Smooth muscle cell (in vitro differentiated cells): ENCODE results near the gene MTG1. TPM values are rescaled to one million over a fixed set of nuclear protein-coding genes. Genes with fewer than 3 reads are reported as not detected.

Source experiments
- DNase-seq: peaks from one replicate; lab custom pipeline; 2025; ENCODE audit not compliant: unreplicated experiment; lab: John Stamatoyannopoulos, UW
- H2AFZ ChIP-seq: fragments of 200-600 bp; sonication (generic); 2 replicates; pipeline ENCODE4 v1.6.0; 2016; ENCODE audit warnings: antibody characterized with exemption, low read depth, mild to moderate bottlenecking
- H3F3A ChIP-seq: fragments of 200-600 bp; sonication (generic); 2 replicates; pipeline ENCODE4 v1.6.0; 2017; ENCODE audit warnings: antibody characterized with exemption, low read depth
- H3K27ac ChIP-seq: fragments of 200-600 bp; sonication (generic); 2 replicates; pipeline ENCODE4 v1.5.1; 2016; ENCODE audit warnings: low read depth, mild to moderate bottlenecking
- H3K27me3 ChIP-seq: fragments of 200-600 bp; sonication (generic); 2 replicates; pipeline ENCODE4 v1.6.1; 2016; ENCODE audit warnings: low read depth, mild to moderate bottlenecking
- H3K36me3 ChIP-seq: fragments of 200-600 bp; sonication (generic); 2 replicates; pipeline ENCODE4 v1.5.1; 2016; ENCODE audit warnings: low read depth
- H3K4me1 ChIP-seq: fragments of 200-600 bp; sonication (generic); 2 replicates; pipeline ENCODE4 v1.5.1; 2016; ENCODE audit warnings: low read depth
- H3K4me2 ChIP-seq: fragments of 200-600 bp; sonication (generic); 2 replicates; pipeline ENCODE4 v1.6.0; 2016; ENCODE audit warnings: mild to moderate bottlenecking
- H3K4me3 ChIP-seq: fragments of 200-600 bp; sonication (generic); 2 replicates; pipeline ENCODE4 v1.5.1; 2016; ENCODE audit warnings: mild to moderate bottlenecking
- H3K79me2 ChIP-seq: fragments of 200-600 bp; sonication (generic); 2 replicates; pipeline ENCODE4 v1.6.0; 2016; ENCODE audit warnings: low read depth, mild to moderate bottlenecking
- H3K9ac ChIP-seq: fragments of 200-600 bp; sonication (generic); 2 replicates; pipeline ENCODE4 v1.6.0; 2016; ENCODE audit warnings: low read depth
- H3K9me3 ChIP-seq: fragments of 200-600 bp; sonication (generic); replicated peaks from 2 replicates; pipeline ENCODE4 v1.5.1; 2016; ENCODE audit warnings: low read depth
- H4K20me1 ChIP-seq: fragments of 200-600 bp; sonication (generic); 2 replicates; pipeline ENCODE4 v1.6.0; 2016; ENCODE audit warnings: low read depth
- WGBS: methylation state at CpG from one replicate; pipeline ENCODE4 v1.1.7; 2016; ENCODE audit warnings: low lambda C conversion rate; 5-methylcytosine and 5-hydroxymethylcytosine counted together
- polyA plus RNA-seq: library from polyadenylated mRNA; unstranded; fragments of >200 nt; fragmentation: Nextera tagmentation; extraction: Ambion mirVana; gene quantifications from 2 replicates; pipeline ENCODE4 v1.2.1, GENCODE V29; 2016
- total RNA-seq: library from RNA; depleted of rRNA; stranded (reverse); fragments of >200 nt; gene quantifications from 2 replicates; pipeline ENCODE4 v1.2.3, GENCODE V29; 2014
- TF ChIP-seq, protein P1 (sequence below): fragments of 200-600 bp; sonication (generic); IDR thresholded peaks from 2 replicates; pipeline ENCODE4 v1.5.1; 2017; ENCODE audit warnings: borderline replicate concordance, mild to moderate bottlenecking, antibody characterized with exemption; ENCODE audit not compliant: insufficient read depth, poor library complexity, severe bottlenecking

Gene MTG1
- total and polyA plus RNA-seq, 2 experiments from 2014 or later = 20.6 to 53.5 TPM

DNA sequence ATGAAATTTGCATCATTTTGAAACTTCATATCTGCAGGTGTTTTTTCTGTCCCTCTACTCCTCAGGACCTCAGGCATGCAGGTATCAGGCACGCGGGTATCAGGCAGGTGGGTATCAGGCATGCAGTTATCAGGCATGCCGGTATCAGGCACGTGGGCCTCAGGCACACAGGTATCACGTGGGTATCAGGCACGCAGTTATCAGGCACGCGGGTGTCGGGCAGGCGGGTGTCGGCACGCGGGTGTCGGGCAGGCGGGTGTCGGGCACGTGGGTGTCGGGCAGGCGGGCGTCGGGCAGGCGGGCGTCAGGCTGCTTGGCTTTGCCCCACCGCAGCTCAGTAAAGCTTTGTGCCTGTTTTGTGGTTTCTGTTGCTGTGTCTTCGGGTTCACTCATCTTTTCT is 21.8 kb downstream of the MTG1 start:
- Histone ChIP-seq H4K20me1 (peaks cover 12% of the 10 kb centered on the region), H3K27me3 (no peaks in the 10 kb centered on the region), H2AFZ (no peak overlapping the region), H3K9me3 (peaks cover 15% of the 10 kb centered on the region), H3F3A (no peaks in the 10 kb centered on the region), H3K4me1 (no peaks in the 10 kb centered on the region), H3K27ac (no peak overlapping the region), H3K9ac (no peak overlapping the region), H3K4me3 (no peak overlapping the region), H3K79me2 (peaks cover 21% of the 10 kb centered on the region), H3K4me2 (no peak overlapping the region), H3K36me3 (peaks cover 20% of the 10 kb centered on the region)
- no peak for DNase-seq
- WGBS = 96% methylated on average over 25 of the region's 25 CpGs
- TF ChIP-seq, protein P1, sequence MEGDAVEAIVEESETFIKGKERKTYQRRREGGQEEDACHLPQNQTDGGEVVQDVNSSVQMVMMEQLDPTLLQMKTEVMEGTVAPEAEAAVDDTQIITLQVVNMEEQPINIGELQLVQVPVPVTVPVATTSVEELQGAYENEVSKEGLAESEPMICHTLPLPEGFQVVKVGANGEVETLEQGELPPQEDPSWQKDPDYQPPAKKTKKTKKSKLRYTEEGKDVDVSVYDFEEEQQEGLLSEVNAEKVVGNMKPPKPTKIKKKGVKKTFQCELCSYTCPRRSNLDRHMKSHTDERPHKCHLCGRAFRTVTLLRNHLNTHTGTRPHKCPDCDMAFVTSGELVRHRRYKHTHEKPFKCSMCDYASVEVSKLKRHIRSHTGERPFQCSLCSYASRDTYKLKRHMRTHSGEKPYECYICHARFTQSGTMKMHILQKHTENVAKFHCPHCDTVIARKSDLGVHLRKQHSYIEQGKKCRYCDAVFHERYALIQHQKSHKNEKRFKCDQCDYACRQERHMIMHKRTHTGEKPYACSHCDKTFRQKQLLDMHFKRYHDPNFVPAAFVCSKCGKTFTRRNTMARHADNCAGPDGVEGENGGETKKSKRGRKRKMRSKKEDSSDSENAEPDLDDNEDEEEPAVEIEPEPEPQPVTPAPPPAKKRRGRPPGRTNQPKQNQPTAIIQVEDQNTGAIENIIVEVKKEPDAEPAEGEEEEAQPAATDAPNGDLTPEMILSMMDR = no peak

DNA sequence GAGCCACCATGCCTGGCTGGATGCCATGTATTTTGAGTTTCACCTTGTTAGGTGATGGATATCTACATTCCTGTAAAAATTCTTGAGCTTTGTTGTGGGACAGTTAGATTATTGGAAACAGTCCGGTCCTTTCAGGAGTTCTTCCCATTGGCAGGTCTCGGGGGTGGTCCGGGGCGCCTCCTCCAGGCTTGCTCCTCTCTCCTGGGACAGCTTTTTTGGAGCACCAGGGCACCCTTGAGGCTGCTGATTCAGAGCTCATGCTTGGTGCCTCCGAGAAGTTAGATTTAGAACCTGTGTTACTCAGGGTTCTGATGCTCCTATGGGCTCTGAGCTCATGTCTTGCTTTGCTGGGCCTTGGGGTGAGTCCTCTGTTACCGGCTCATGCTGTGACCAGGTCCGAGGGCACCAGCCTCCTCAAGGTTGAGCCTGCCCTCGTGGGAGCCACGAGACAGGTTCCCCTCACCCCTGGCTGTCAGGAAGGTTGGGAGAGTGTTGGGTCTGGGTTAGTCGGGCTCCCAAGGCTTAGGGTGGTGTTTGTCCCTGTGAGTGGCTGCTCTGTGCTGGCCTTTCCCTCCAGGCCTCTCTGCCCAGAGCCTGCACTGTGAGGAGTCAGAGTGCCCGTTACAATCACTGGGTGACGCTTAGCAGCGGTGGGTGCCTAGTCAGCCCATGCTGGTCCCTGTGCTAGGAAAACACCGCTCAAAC is 24.5 kb downstream of the MTG1 start:
- no peak overlapping the region for H3K27ac ChIP-seq
- H3K36me3 ChIP-seq = no peaks in the 10 kb centered on the region
- H4K20me1 ChIP-seq = peaks cover 34% of the 10 kb centered on the region
- WGBS = 97% methylated on average over 14 of the region's 14 CpGs
- H3K4me2 ChIP-seq = no peak overlapping the region
- H3K9ac ChIP-seq = no peak overlapping the region
- H3K4me3 ChIP-seq = no peak overlapping the region
- TF ChIP-seq, protein P1 = no peak
- H2AFZ ChIP-seq = no peak overlapping the region
- H3K4me1 ChIP-seq = no peaks in the 10 kb centered on the region
- H3F3A ChIP-seq = no peaks in the 10 kb centered on the region
- no peak for DNase-seq
- peaks cover 9% of the 10 kb centered on the region for H3K27me3 ChIP-seq
- peaks cover 2% of the 10 kb centered on the region for H3K79me2 ChIP-seq
- H3K9me3 ChIP-seq = no peaks in the 10 kb centered on the region

DNA sequence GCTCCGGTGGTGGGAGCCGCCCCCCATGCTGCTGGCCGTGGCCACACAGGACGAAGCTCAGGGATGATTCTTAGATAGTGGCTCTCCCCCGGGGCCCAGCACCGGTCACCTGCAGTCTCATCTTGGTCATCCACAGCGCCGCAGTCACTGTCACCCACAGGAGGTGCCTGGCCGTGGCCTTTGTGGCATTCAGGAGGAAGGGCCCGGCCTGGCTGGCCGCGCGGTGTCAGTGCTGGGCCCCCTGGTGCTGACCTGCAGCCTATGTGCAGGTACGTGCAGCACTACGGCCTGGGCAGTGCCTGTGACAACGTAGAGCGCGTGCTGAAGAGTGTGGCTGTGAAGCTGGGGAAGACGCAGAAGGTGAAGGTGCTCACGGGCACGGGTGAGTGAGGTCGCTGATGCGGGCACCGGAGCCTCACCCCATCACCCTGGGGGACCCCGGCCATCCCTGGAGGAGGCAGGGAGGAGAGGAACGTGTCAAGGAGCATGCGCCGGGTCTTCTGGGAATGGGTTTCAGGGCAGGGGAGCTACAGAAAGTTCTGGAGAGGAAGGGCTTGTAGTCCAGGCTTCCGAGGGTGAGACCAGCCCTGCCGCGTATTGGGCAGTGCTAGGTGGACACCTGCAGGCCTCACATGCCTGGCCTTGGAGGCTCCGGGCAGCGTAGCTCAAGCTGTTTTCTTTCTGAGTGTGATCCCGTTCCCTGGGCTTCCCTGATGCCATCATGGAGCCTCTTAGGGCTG is 25.4 kb downstream of the MTG1 start:
- no peak overlapping the region for H3K4me3 ChIP-seq
- H3F3A ChIP-seq = no peaks in the 10 kb centered on the region
- TF ChIP-seq, protein P1 = no peak
- H3K79me2 ChIP-seq = no peaks in the 10 kb centered on the region
- WGBS = 96% methylated on average over 34 of the region's 34 CpGs
- H3K4me2 ChIP-seq = no peak overlapping the region
- H2AFZ ChIP-seq = no peak overlapping the region
- H3K27me3 ChIP-seq = peaks cover 9% of the 10 kb centered on the region
- no peaks in the 10 kb centered on the region for H3K9me3 ChIP-seq
- H4K20me1 ChIP-seq = peaks cover 34% of the 10 kb centered on the region
- no peaks in the 10 kb centered on the region for H3K36me3 ChIP-seq
- no peaks in the 10 kb centered on the region for H3K4me1 ChIP-seq
- H3K9ac ChIP-seq = no peak overlapping the region
- no peak overlapping the region for H3K27ac ChIP-seq
- no peak for DNase-seq
